ENCODE measurements around the gene ADAMTSL2.

GRCh38 chr9:133553973-133554713 is 19.6 kb downstream of the ADAMTSL2 start:
- no peak for TF ChIP-seq CTCF (conservative IDR thresholded peaks at IDR 0.05)
- no peak for TF ChIP-seq ZFX (IDR thresholded peaks at IDR 0.05)
